HEK293T (cell line): ENCODE data around the gene WDR54.

Experiments
- CTCF ChIA-PET: fragments of 350-600 bp; formaldehyde crosslinking; extraction: SDS; loops from one replicate; lab custom pipeline; 2021; ENCODE audit warnings: antibody characterized with exemption, inconsistent platforms; lab: Yijun Ruan, JAX
- POLR2A ChIA-PET: fragments of 350-600 bp; formaldehyde crosslinking; extraction: SDS; loops from one replicate; lab custom pipeline; 2020; ENCODE audit warnings: antibody characterized with exemption, inconsistent platforms; lab: Yijun Ruan, JAX
- DNase-seq: peaks from one replicate; pipeline ENCODE4 v3.0.0; 2012; ENCODE audit warnings: mixed read lengths; ENCODE audit errors: extremely low spot score
- ARNT ChIP-seq: fragments of 450-650 bp; IDR thresholded peaks from 2 replicates; pipeline ENCODE4 v1.6.1; 2017; ENCODE audit warnings: mild to moderate bottlenecking
- BHLHE40 ChIP-seq: fragments of 450-650 bp; IDR thresholded peaks from 2 replicates; pipeline ENCODE4 v1.6.1; 2016; ENCODE audit warnings: mild to moderate bottlenecking, moderate library complexity, borderline replicate concordance
- CTBP1 ChIP-seq: fragments of 450-650 bp; IDR thresholded peaks from 2 replicates; pipeline ENCODE4 v1.6.1; 2016; ENCODE audit warnings: borderline replicate concordance
- ELF4 ChIP-seq: fragments of 450-650 bp; IDR thresholded peaks from 2 replicates; pipeline ENCODE4 v1.6.1; 2017; ENCODE audit warnings: antibody characterized with exemption
- FOXA1 ChIP-seq: fragments of 450-650 bp; IDR thresholded peaks from 2 replicates; pipeline ENCODE4 v1.6.1; 2016; ENCODE audit warnings: mild to moderate bottlenecking
- FOXK2 ChIP-seq: fragments of 450-650 bp; IDR thresholded peaks from 2 replicates; pipeline ENCODE4 v1.6.1; 2016; ENCODE audit warnings: mild to moderate bottlenecking
- FOXM1 ChIP-seq: fragments of 450-650 bp; IDR thresholded peaks from 2 replicates; pipeline ENCODE4 v1.6.1; 2017; ENCODE audit warnings: mild to moderate bottlenecking, borderline replicate concordance
- HDGF ChIP-seq: fragments of 450-650 bp; IDR thresholded peaks from 2 replicates; pipeline ENCODE4 v1.6.1; 2017; ENCODE audit warnings: antibody characterized with exemption, borderline replicate concordance
- L3MBTL2 ChIP-seq: fragments of 450-650 bp; conservative IDR thresholded peaks from 2 replicates; pipeline ENCODE4 v1.6.1; 2016; ENCODE audit warnings: mild to moderate bottlenecking
- LEF1 ChIP-seq: fragments of 450-650 bp; IDR thresholded peaks from 2 replicates; pipeline ENCODE4 v1.6.1; 2017; ENCODE audit warnings: mild to moderate bottlenecking, borderline replicate concordance
- NFRKB ChIP-seq: fragments of 450-650 bp; IDR thresholded peaks from 2 replicates; pipeline ENCODE4 v1.6.1; 2016; ENCODE audit warnings: mild to moderate bottlenecking, moderate library complexity
- SP1 ChIP-seq: fragments of 450-650 bp; IDR thresholded peaks from 2 replicates; pipeline ENCODE4 v1.6.1; 2017
- SUZ12 ChIP-seq: fragments of 450-650 bp; IDR thresholded peaks from 2 replicates; pipeline ENCODE4 v1.6.1; 2016; ENCODE audit warnings: mild to moderate bottlenecking
- TARDBP ChIP-seq: fragments of 450-650 bp; IDR thresholded peaks from 2 replicates; pipeline ENCODE4 v1.6.1; 2016
- ZNF384 ChIP-seq: fragments of 450-650 bp; IDR thresholded peaks from 2 replicates; pipeline ENCODE4 v1.6.1; 2016
- TF ChIP-seq, protein P1 (sequence below): fragments of 450-650 bp; IDR thresholded peaks from 2 replicates; pipeline ENCODE4 v1.6.1; 2016

Gene WDR54

DNA sequence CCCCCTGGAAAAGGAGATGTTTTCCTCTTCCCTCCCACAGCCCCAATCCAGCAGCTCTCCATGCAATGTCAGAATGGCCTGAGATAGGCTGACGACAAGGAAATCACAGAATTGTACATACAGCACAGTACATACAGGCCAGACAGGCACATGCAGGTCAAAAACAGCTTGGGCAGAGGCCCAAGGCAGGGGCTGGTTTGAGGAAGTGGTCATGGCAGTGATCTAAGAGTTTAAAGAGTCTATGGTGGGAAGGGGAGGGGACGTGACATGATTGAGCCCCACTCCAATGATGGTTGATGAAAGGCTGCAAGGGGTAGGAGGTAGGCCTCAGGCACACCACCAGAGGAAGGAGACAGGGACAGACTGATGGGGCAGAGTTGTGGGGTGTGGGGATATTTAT, 45.7 kb upstream of the WDR54 start:
- no peak for DNase-seq
- ChIA-PET POLR2A (interaction anchor here (1.2 kb wide), 2 partner anchors 12 to 16 kb away, joined by 3 to 6 read pairs; no protein-coding TSS in a partner anchor), CTCF (no interaction called here)
- TF ChIP-seq FOXA1 (no peak), ARNT (no peak), CTBP1 (no peak), BHLHE40 (no peak), ZNF384 (no peak), FOXM1 (no peak), FOXK2 (no peak), ELF4 (no peak), TARDBP (no peak), SUZ12 (no peak), HDGF (no peak), LEF1 (no peak), NFRKB (no peak), SP1 (no peak), L3MBTL2 (no peak)
- TF ChIP-seq, protein P1, sequence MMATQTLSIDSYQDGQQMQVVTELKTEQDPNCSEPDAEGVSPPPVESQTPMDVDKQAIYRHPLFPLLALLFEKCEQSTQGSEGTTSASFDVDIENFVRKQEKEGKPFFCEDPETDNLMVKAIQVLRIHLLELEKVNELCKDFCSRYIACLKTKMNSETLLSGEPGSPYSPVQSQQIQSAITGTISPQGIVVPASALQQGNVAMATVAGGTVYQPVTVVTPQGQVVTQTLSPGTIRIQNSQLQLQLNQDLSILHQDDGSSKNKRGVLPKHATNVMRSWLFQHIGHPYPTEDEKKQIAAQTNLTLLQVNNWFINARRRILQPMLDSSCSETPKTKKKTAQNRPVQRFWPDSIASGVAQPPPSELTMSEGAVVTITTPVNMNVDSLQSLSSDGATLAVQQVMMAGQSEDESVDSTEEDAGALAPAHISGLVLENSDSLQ = no peak

DNA sequence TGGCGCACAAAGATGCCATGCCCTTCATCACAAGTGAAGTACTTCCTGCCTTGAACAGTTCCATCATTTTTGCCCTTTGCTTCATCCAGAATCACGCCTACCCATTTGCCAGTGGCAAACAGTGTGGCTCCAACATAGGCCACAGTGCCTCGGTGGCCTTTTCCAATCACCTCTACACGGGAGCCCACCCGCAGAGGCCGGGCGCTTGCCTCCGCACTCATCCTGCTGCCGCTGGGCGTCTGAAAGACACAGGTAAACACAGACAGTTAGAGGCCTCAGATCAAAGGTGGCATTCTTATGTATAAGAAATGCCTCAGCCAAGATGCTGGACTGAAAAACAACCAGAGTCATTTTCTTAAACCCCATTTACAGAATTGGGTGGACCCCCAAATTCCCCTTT, 43.5 kb upstream of the WDR54 start:
- no peak for DNase-seq
- no peak for TF ChIP-seq ELF4
- no peak for TF ChIP-seq SUZ12
- TF ChIP-seq FOXK2 = no peak
- TF ChIP-seq BHLHE40 = no peak
- TF ChIP-seq ZNF384 = no peak
- no peak for TF ChIP-seq FOXM1
- no peak for TF ChIP-seq NFRKB
- TF ChIP-seq HDGF = no peak
- no peak for TF ChIP-seq FOXA1
- TF ChIP-seq SP1 = no peak
- no peak for TF ChIP-seq LEF1
- TF ChIP-seq, protein P1 = no peak
- no peak for TF ChIP-seq L3MBTL2
- no peak for TF ChIP-seq ARNT
- ChIA-PET POLR2A (no interaction called here), CTCF (no interaction called here)

DNA sequence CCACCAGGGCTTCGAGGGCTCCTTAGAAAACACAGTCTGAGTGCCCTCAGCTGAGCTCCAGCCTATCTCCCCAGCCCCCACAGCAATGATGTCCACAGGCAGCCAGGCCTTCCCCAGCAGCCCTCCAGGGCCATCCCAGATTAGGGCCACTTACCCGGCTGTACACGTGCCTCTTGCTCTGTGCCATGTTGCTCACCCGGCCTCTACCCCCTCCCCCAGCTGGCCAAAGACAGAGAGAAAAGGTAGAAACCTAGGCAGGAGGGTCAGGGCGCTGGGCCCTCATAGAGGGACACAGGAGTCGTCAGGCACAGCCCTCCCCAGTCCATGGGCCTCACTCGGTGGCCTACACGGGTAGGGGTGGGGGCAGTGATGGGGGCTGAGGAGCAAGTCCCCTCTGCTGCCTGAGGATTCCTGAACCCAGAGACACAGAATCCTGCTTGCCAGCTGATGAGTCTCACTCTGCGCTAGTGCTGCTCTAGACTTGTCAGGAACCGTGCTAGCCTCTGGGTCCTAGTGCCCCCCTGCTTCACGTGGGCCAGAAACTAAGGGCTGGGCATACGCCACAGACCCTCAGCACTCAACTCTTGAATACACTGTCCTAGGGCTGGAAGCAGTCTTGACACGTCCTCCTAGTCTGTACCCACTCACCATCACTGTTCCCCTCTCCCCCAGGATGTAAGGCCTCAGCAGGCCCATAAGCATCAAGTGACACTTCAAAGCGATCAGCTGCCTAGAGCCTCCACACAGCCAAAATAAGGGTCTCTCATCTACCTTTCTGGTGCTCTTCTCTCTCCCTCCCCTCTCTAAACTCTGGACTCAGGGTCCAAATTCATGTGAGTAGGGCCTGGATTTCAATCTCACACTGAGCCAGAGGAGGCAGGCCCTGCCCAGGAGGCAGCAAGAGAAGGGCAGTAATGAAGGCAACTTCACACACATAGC, 41.4 kb upstream of the WDR54 start, which contains the start of gene DCTN1:
TSS of gene DCTN1 (minus strand) at position 461 of the 939 bp plus-strand sequence. CDS start at position 187, 274 bp downstream.
- peak; percentile 57 for DNase-seq
- POLR2A ChIA-PET = interaction anchor here (1.1 to 2.1 kb wide), 2 partner anchors 11 to 60 kb away, joined by 4 to 13 read pairs; no protein-coding TSS in a partner anchor
- no peak for TF ChIP-seq SP1
- TF ChIP-seq FOXK2 = no peak
- TF ChIP-seq NFRKB = no peak
- no peak for TF ChIP-seq ARNT
- no peak for TF ChIP-seq ZNF384
- no peak for TF ChIP-seq TARDBP
- TF ChIP-seq FOXA1 = no peak
- no peak for TF ChIP-seq L3MBTL2
- no peak for TF ChIP-seq ELF4
- no peak for TF ChIP-seq CTBP1
- CTCF ChIA-PET = interaction anchor here (0.5 kb wide), 1 partner anchor 233 kb away, joined by 3 read pairs; no protein-coding TSS in a partner anchor

DNA sequence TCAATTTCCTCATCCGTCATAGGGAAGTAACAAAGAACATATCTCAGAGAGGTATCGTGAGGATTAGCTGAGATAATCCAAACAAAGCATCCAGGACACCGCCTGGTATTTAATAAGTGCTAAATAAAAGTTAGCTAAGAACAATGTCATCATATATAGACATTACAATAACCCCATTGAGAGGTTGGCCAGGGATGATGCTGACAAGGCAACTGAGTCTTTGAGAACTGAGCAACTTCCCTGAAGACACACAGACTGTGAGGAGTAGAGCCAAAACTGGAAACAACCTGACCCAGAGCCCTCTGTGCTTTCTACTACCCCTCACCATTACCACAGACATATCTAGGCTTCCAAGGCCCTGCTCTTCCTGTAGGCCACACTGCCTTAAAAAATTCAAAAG, 39.8 kb upstream of the WDR54 start:
- ChIA-PET CTCF (interaction anchor here (0.5 to 1.1 kb wide), 3 partner anchors 9 to 11 kb away, joined by 3 to 6 read pairs (median 3); no protein-coding TSS in a partner anchor), POLR2A (interaction anchor here (2.5 kb wide), 1 partner anchor 10 kb away, joined by 12 read pairs; no protein-coding TSS in a partner anchor)
- no peak for DNase-seq
- TF ChIP-seq SP1 (no peak), L3MBTL2 (no peak), ARNT (no peak), HDGF (no peak), TARDBP (no peak), FOXM1 (no peak), SUZ12 (no peak), CTBP1 (no peak), ZNF384 (no peak), ELF4 (no peak), LEF1 (no peak), BHLHE40 (no peak), FOXA1 (no peak), FOXK2 (no peak), NFRKB (no peak)
- TF ChIP-seq, protein P1 = no peak

GRCh38 chr2:74383254-74383653, 38.3 kb upstream of the WDR54 start:
- no peak for TF ChIP-seq L3MBTL2
- TF ChIP-seq FOXM1 = no peak
- no peak for TF ChIP-seq ZNF384
- TF ChIP-seq CTBP1 = no peak
- TF ChIP-seq ELF4 = no peak
- TF ChIP-seq BHLHE40 = no peak
- DNase-seq = no peak
- ChIA-PET POLR2A (interaction anchor here (2.5 kb wide), 1 partner anchor 8 kb away, joined by 12 read pairs; no protein-coding TSS in a partner anchor), CTCF (no interaction called here)

- no peak for TF ChIP-seq FOXM1
- no peak for TF ChIP-seq L3MBTL2
- TF ChIP-seq CTBP1 = no peak
- no peak for TF ChIP-seq FOXK2
- TF ChIP-seq SP1 = no peak
- no peak for TF ChIP-seq ARNT
- no peak for TF ChIP-seq ELF4
- TF ChIP-seq HDGF = no peak
- TF ChIP-seq ZNF384 = no peak
- TF ChIP-seq NFRKB = no peak
- TF ChIP-seq SUZ12 = no peak
- no peak for TF ChIP-seq FOXA1
- TF ChIP-seq, protein P1 = no peak
- no peak for TF ChIP-seq BHLHE40
- no peak for TF ChIP-seq TARDBP
- TF ChIP-seq LEF1 = no peak
- POLR2A ChIA-PET = no interaction called here
- CTCF ChIA-PET = no interaction called here
- DNase-seq = no peak
These were observed 37.5 kb upstream of the WDR54 start for GRCh38 chr2:74384051-74384450.
